ENCODE data around the gene CROCC2.

Gene CROCC2

GRCh38 chr2:241040081-241040803 lies 134.1 kb downstream of the CROCC2 start:
- H3K36me3 ChIP-seq (ENCODE audit: low read length): no peaks in the 10 kb centered on the region
- no peaks in the 10 kb centered on the region for H3K9me2 ChIP-seq (replicated peaks; ENCODE audit: insufficient read depth, low read length)
- peak overlapping the region; percentile 28 for H3K4me2 ChIP-seq (ENCODE audit: low read depth, low read length, poor library complexity, severe bottlenecking)
- no peak for TF ChIP-seq EZH2phosphoT487 (conservative IDR thresholded peaks at IDR 0.05; ENCODE audit: low read length)
- TF ChIP-seq CTCF (IDR thresholded peaks at IDR 0.05; ENCODE audit: insufficient read depth, low read length, poor library complexity, severe bottlenecking): no peak
- peaks cover 8% of the 10 kb centered on the region; the same call in 1 of the 2 replicates for H3F3A ChIP-seq (ENCODE audit: insufficient read depth)
- H3K79me2 ChIP-seq (ENCODE audit: insufficient read depth, low read length): no peaks in the 10 kb centered on the region
- peak overlapping the region; percentile 81 for H3K27ac ChIP-seq (ENCODE audit: low read depth, low read length)
- no peaks in the 10 kb centered on the region for H3K9me3 ChIP-seq (ENCODE audit: insufficient read depth, low read length)
- no peak overlapping the region for H3K4me3 ChIP-seq (ENCODE audit: insufficient read depth, low read length, poor library complexity, severe bottlenecking)
- H2AFZ ChIP-seq (ENCODE audit: low read depth, low read length, severe bottlenecking): no peak overlapping the region
- peak overlapping the region; percentile 9; the same call in 1 of the 2 replicates for H3K9ac ChIP-seq (ENCODE audit: low read length)
- H4K20me1 ChIP-seq (ENCODE audit: low read depth, low read length): no peaks in the 10 kb centered on the region
- H3K27me3 ChIP-seq (ENCODE audit: low read length): no peaks in the 10 kb centered on the region

- Histone ChIP-seq H3K9me3 (ENCODE audit: insufficient read depth, low read length) (no peaks in the 10 kb centered on the region), H3K79me2 (ENCODE audit: insufficient read depth, low read length) (no peaks in the 10 kb centered on the region), H4K20me1 (ENCODE audit: low read depth, low read length) (no peaks in the 10 kb centered on the region), H3K9ac (ENCODE audit: low read length) (peak overlapping the region; percentile 23; the same call in 1 of the 2 replicates), H3K4me3 (ENCODE audit: insufficient read depth, low read length, poor library complexity, severe bottlenecking) (no peak overlapping the region), H3K27me3 (ENCODE audit: low read length) (no peaks in the 10 kb centered on the region), H3K9me2 (replicated peaks; ENCODE audit: insufficient read depth, low read length) (no peaks in the 10 kb centered on the region), H3F3A (ENCODE audit: insufficient read depth) (peaks cover 8% of the 10 kb centered on the region; the same call in 1 of the 2 replicates), H3K36me3 (ENCODE audit: low read length) (0 out of 2 replicates have a peak, but pooled peaks cover 3% of the 10 kb centered on the region), H3K27ac (ENCODE audit: low read depth, low read length) (peak overlapping the region; percentile 81), H2AFZ (ENCODE audit: low read depth, low read length, severe bottlenecking) (no peak overlapping the region), H3K4me2 (ENCODE audit: low read depth, low read length, poor library complexity, severe bottlenecking) (peak overlapping the region; percentile 28)
- TF ChIP-seq EZH2phosphoT487 (conservative IDR thresholded peaks at IDR 0.05; ENCODE audit: low read length) (no peak), CTCF (IDR thresholded peaks at IDR 0.05; ENCODE audit: insufficient read depth, low read length, poor library complexity, severe bottlenecking) (no peak)
These were observed 135.5 kb downstream of the CROCC2 start for GRCh38 chr2:241041589-241042158.
